Thyroid gland (tissue), 4 donors: ENCODE data around the gene CHP1. TPM values are rescaled to one million over a fixed set of nuclear protein-coding genes. Genes with fewer than 3 reads are reported as not detected.
"Not testable (repeated sequence)": the region's sequence is repeated elsewhere in the genome, so short reads cannot be mapped to it uniquely, and the experiment has no call there.

ENCODE experiments used
- DNase-seq, 2 donors: peaks; one replicate each; pipeline ENCODE4 v3.0.0-alpha.2; 2019
- H3K27ac ChIP-seq, 3 donors: fragments of 200-600 bp; sonication (generic); 1 replicate in 2 of 3; 2 replicates in 1 of 3; pipeline ENCODE4 v1.5.1; 2016 to 2019; ENCODE audit warnings: mild to moderate bottlenecking in 1 of 3, moderate library complexity in 1 of 3
- H3K27me3 ChIP-seq: fragments of 200-600 bp; sonication (generic); one replicate; pipeline ENCODE4 v1.5.1; 2019
- H3K36me3 ChIP-seq, 2 donors: fragments of 200-600 bp; sonication (generic); one replicate each; pipeline ENCODE4 v1.5.1; 2016 to 2019
- H3K4me1 ChIP-seq, 2 donors: fragments of 200-600 bp; sonication (generic); one replicate each; pipeline ENCODE4 v1.5.1; 2017 to 2019
- H3K4me3 ChIP-seq, 3 donors: fragments of 200-600 bp; sonication (generic); replicated peaks in 1 of 3; 1 replicate in 2 of 3; 2 replicates in 1 of 3; pipeline ENCODE4 v1.5.1; 2016; ENCODE audit warnings: mild to moderate bottlenecking in 1 of 3
- H3K9me3 ChIP-seq: fragments of 200-600 bp; sonication (generic); one replicate; pipeline ENCODE4 v1.5.1; 2017
- CTCF ChIP-seq, 6 experiments: fragments of 200-600 bp in 3 of 6; fragments of 450-650 bp in 3 of 6; sonication (generic) in 3 of 6; IDR thresholded peaks; one replicate each; pipeline ENCODE4 v1.5.1; 2016 to 2019; ENCODE audit warnings: antibody characterized with exemption in 6 of 6, mild to moderate bottlenecking in 2 of 6, inconsistent platforms in 1 of 6, moderate library complexity in 1 of 6
- POLR2A ChIP-seq, 2 donors: fragments of 450-650 bp; IDR thresholded peaks; one replicate each; pipeline ENCODE4 v1.6.1; 2017; ENCODE audit warnings: antibody characterized with exemption in 2 of 2, mild to moderate bottlenecking in 2 of 2, moderate library complexity in 1 of 2
- whole genome bisulfite sequencing, 2 donors: methylation state at CpG; one replicate each; pipeline ENCODE4 v1.1.5; 2017; 5-methylcytosine and 5-hydroxymethylcytosine counted together
- intact Hi-C: fragments of 100-400 bp; cut with DNase I; formaldehyde crosslinking; loops from one replicate; pipeline ENCODE4 v1.15.1; 2023
- total RNA-seq, 4 donors: library from RNA; depleted of rRNA; stranded (reverse); fragments of >200 nt; gene quantifications; one replicate each; pipeline ENCODE4 v1.2.3, GENCODE V29; 2016

Gene CHP1
- total RNA-seq, 4 donors from 2014 or later: 163 to 347 (median 248) TPM

DNA sequence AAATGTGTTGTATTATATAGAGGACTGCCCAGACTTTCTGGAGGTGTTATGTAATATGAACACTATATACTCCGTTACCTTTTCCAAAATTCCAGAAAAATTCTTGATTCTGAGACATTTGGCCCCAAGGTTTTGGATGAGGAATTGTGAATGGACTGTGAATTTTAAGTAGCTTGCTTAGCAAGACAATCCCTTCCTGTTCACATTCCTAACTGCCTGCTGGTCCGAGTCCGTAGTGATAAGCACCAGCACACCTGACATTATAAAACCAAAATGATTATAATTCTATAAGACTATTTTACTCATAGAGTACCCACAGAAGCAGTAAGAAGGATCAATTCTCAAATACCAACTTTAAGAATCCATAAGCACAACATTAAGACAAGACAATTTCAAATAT lies 11.7 kb upstream of the CHP1 start:
- Histone ChIP-seq H3K27ac (no peak overlapping the region), H3K4me3 (no peak overlapping the region), H3K9me3 (no peaks in the 10 kb centered on the region), H3K36me3 (no peaks in the 10 kb centered on the region), H3K4me1 (no peaks in the 10 kb centered on the region), H3K27me3 (no peaks in the 10 kb centered on the region)
- intact Hi-C loops: no loop called here
- no peak for TF ChIP-seq CTCF (IDR thresholded peaks at IDR 0.05)
- 52 to 54% methylated on average over 3 of the region's 3 CpGs for WGBS, 2 donors
- no peak for DNase-seq

GRCh38 chr15:41230345-41230649 lies 771 bp upstream of the CHP1 start:
- no peak for DNase-seq
- peaks cover 9 to 13% of the 10 kb centered on the region in 2 donors for H3K4me1 ChIP-seq
- TF ChIP-seq POLR2A (IDR thresholded peaks at IDR 0.05) (no peak), CTCF (IDR thresholded peaks at IDR 0.05) (no peak)
- peak overlapping the region in 2 of 3 donors; percentile 45 to 86 for H3K27ac ChIP-seq
- H3K9me3 ChIP-seq: no peaks in the 10 kb centered on the region
- H3K4me3 ChIP-seq: peak overlapping the region in 1 of 3 donors; percentile 63
- no peaks in the 10 kb centered on the region for H3K36me3 ChIP-seq
- WGBS, 2 donors: 33 to 37% methylated on average over 10 of the region's 10 CpGs
- no peaks in the 10 kb centered on the region for H3K27me3 ChIP-seq
- intact Hi-C loops: loop anchor here (10.0 kb wide), 2 partner anchors 55 to 105 kb away; partner anchors contain the start of genes NUSAP1 and OIP5

DNA sequence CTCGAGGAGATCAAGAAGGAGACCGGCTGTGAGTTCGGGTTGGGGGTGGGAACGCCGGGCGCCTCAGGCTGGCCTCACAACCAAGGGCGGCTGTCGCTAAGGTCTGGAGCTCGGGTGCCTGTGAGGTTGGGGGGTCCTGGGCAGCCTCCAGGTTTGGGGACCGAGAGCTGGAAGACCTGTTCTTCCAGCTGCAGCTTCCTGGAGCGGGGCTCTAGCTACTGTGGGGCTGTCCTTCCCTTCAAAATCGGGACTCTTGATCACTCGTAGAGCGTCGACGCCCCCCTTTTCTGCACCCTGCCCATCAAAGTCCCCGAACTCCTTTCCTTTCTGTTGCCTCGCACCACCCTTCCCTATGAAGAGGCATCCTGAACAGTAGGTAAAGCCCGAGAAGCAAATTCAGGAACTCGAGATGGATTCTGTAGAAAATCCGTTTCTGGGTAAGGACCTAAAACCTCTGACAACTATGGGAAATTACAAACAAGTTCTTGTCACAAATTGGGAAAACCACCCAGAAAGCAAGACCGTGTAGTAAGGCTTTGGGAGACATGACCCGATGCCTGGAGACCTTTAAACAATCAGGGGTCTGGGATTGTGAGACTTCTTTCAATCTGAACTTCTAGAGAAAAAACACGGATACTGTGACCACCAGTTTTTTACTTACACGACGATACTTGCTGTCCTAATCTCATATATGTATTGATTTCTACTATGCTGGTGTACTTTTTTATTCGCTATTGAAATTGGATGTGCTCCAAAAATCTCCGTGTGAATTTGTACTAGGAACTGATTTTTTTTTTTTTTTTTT lies 556 bp downstream of the CHP1 start:
- DNase-seq: no peak
- H3K27me3 ChIP-seq: no peaks in the 10 kb centered on the region
- peak overlapping the region; percentile 63 to 97 (median 74) for H3K4me3 ChIP-seq
- TF ChIP-seq POLR2A (IDR thresholded peaks at IDR 0.05) (no peak), CTCF (IDR thresholded peaks at IDR 0.05) (no peak)
- H3K27ac ChIP-seq: peak overlapping the region; percentile 71 to 86 (median 76)
- 4 to 6% methylated on average over 20 to 22 of the region's 28 CpGs for WGBS, 2 donors
- H3K36me3 ChIP-seq: no peaks in the 10 kb centered on the region
- intact Hi-C loops: loop anchor here (10.0 kb wide), 2 partner anchors 53 to 103 kb away; partner anchors contain the start of genes NUSAP1 and OIP5
- H3K9me3 ChIP-seq: no peaks in the 10 kb centered on the region
- peaks cover 9 to 13% of the 10 kb centered on the region in 2 donors for H3K4me1 ChIP-seq

DNA sequence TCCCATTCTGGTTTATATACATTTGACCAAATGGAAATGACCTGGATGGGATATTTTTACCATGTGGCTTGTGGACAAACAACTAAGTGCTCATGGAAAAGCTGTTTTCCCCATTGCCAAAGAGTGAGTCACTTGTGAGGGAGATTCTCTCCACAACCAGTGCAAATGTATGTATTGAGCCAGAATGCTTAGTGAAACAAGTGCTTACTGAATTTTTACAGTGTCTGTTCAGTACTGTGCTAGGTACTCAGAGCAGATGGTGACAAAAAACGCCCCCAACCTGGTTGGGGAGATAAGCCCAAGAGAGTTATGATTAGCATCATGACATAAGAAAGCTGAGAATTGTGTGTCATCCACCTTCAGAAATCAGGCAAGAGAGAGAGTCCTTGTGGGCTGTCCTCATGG lies 2.3 kb downstream of the CHP1 start:
- H3K27ac ChIP-seq: no peak overlapping the region
- no peaks in the 10 kb centered on the region for H3K9me3 ChIP-seq
- no peaks in the 10 kb centered on the region for H3K27me3 ChIP-seq
- TF ChIP-seq CTCF (IDR thresholded peaks at IDR 0.05) (no peak), POLR2A (IDR thresholded peaks at IDR 0.05) (no peak)
- 78 to 95% methylated on average over 1 of the region's 1 CpG for WGBS, 2 donors
- DNase-seq: no peak
- peaks cover 9 to 13% of the 10 kb centered on the region in 2 donors for H3K4me1 ChIP-seq
- no peak overlapping the region for H3K4me3 ChIP-seq
- intact Hi-C loops: loop anchor here (10.0 kb wide), 2 partner anchors 51 to 101 kb away; partner anchors contain the start of genes NUSAP1 and OIP5
- no peaks in the 10 kb centered on the region for H3K36me3 ChIP-seq

DNA sequence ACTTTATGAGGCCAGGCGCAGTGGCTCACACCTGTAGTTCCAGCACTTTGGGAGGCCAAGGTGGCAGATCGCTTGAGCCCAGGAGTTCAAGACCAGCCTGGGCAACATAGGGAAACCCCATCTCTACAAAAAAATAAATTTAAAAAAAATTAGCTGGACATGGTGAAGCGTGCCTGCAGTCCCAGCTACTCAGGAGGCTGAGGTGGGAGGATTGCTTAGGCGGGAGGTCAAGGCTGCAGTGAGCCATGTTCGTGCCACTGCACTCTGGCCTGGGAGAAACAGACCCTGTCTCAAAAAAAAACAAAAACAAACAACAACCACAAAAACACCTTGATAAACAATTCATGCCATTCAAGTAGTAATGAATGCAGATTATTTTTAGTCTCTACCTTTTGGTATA lies 4.2 kb downstream of the CHP1 start:
- H3K36me3 ChIP-seq, H3K4me3 ChIP-seq, H3K27ac ChIP-seq, DNase-seq, H3K27me3 ChIP-seq, H3K9me3 ChIP-seq: not testable (repeated sequence)
- 95 to 96% methylated on average over 5 of the region's 5 CpGs for WGBS, 2 donors
- intact Hi-C loops: loop anchor here (10.0 kb wide), 2 partner anchors 50 to 100 kb away; partner anchors contain the start of genes NUSAP1 and OIP5
- H3K4me1 ChIP-seq: peaks cover 9 to 13% of the 10 kb centered on the region in 2 donors
